OCI-LY7 (cell line): Measurements from ENCODE around the gene PDE8B. TPM values are rescaled to one million over a fixed set of nuclear protein-coding genes. Genes with fewer than 3 reads are reported as not detected.

ENCODE experiments used
- BruUV-seq: library from RNA; stranded (reverse); fragments of 400-500 nt; replicated peaks from 2 replicates; lab custom pipeline; 2021; lab: Mats Ljungman, UMichigan
- CTCF ChIA-PET: fragments of 300-600 bp; sonication (Branson Sonifier 250); formaldehyde crosslinking; loops from one replicate; lab custom pipeline; 2022; ENCODE audit warnings: antibody characterized with exemption; ENCODE audit not compliant: unreplicated experiment; lab: Charles Lee
- POLR2A ChIA-PET: fragments of 300-600 bp; sonication (Branson Sonifier 250); formaldehyde crosslinking; loops from one replicate; lab custom pipeline; 2022; ENCODE audit warnings: antibody characterized with exemption; lab: Charles Lee
- DNase-seq: peaks from one replicate; pipeline ENCODE4 v3.0.0-alpha.2; 2015; ENCODE audit warnings: low spot score
- H2AFZ ChIP-seq: fragments of 200-600 bp; sonication (generic), shearing (Covaris generic); 2 replicates; pipeline ENCODE4 v1.6.1; 2014; ENCODE audit warnings: mild to moderate bottlenecking, antibody characterized with exemption, low read length, moderate library complexity
- H3K27ac ChIP-seq: fragments of 200-600 bp; sonication (generic); 2 replicates; pipeline ENCODE4 v1.5.1; 2014; ENCODE audit warnings: mixed run types, low read depth, mild to moderate bottlenecking, moderate library complexity, low read length, inconsistent platforms; ENCODE audit not compliant: poor library complexity, severe bottlenecking
- H3K36me3 ChIP-seq: fragments of 200-600 bp; sonication (generic); 2 replicates; pipeline ENCODE4 v1.6.1; 2014; ENCODE audit warnings: mild to moderate bottlenecking, antibody characterized with exemption, low read length, moderate library complexity, mixed read lengths; ENCODE audit not compliant: insufficient read depth
- H3K4me1 ChIP-seq: fragments of 200-600 bp; sonication (generic); 2 replicates; pipeline ENCODE4 v1.5.1; 2014; ENCODE audit warnings: mild to moderate bottlenecking, low read length; ENCODE audit not compliant: insufficient read depth, poor library complexity, severe bottlenecking
- H3K4me2 ChIP-seq: fragments of 200-600 bp; sonication (generic); 2 replicates; pipeline ENCODE4 v1.6.1; 2014; ENCODE audit warnings: mild to moderate bottlenecking, low read length
- H3K4me3 ChIP-seq: fragments of 200-600 bp; sonication (generic); 2 replicates; pipeline ENCODE4 v1.5.1; 2014; ENCODE audit warnings: mild to moderate bottlenecking, low read depth, low read length; ENCODE audit not compliant: poor library complexity, severe bottlenecking
- H3K79me2 ChIP-seq: fragments of 200-600 bp; sonication (generic); 2 replicates; pipeline ENCODE4 v1.6.1; 2016; ENCODE audit warnings: low read depth, mild to moderate bottlenecking, low read length, moderate library complexity, mixed read lengths; ENCODE audit not compliant: insufficient read depth
- H3K9me2 ChIP-seq: fragments of 200-600 bp; sonication (generic); 2 replicates; pipeline ENCODE4 v1.6.1; 2016; ENCODE audit warnings: mild to moderate bottlenecking, low read length, mixed read lengths; ENCODE audit not compliant: insufficient read depth
- H3K9me3 ChIP-seq: fragments of 200-600 bp; sonication (generic); 2 replicates; pipeline ENCODE4 v1.6.1; 2014; ENCODE audit warnings: mild to moderate bottlenecking, mixed run types, low read length, mixed read lengths
- H4K20me1 ChIP-seq: fragments of 200-600 bp; sonication (generic); 2 replicates; pipeline ENCODE4 v1.6.1; 2014; ENCODE audit warnings: mild to moderate bottlenecking, antibody characterized with exemption, low read length, moderate library complexity, mixed read lengths; ENCODE audit not compliant: insufficient read depth
- EZH2phosphoT487 ChIP-seq: fragments of 200-600 bp; sonication (generic); IDR thresholded peaks from 2 replicates; pipeline ENCODE4 v1.6.1; 2018; ENCODE audit warnings: low read depth, borderline replicate concordance, mild to moderate bottlenecking, mixed run types, antibody characterized with exemption, low read length, moderate library complexity, mixed read lengths
- intact Hi-C: fragments of 100-400 bp; cut with micrococcal nuclease; formaldehyde crosslinking; loops from one replicate; pipeline ENCODE4 v1.10.0; 2022; ENCODE audit not compliant: unreplicated experiment
- total RNA-seq, 2 experiments: library from RNA; depleted of rRNA in 1 of 2; stranded (reverse); fragments of >200 nt in 1 of 2; shearing (Covaris generic) in 1 of 2; gene quantifications; 2 replicates each; pipeline ENCODE4 v1.2.3, GENCODE V29; 2014 to 2022
- TF ChIP-seq, protein P1 (sequence below): fragments of 200-600 bp; sonication (generic); conservative IDR thresholded peaks from 2 replicates; pipeline ENCODE4 v1.5.1; 2014; ENCODE audit warnings: mild to moderate bottlenecking, antibody characterized with exemption, low read length, moderate library complexity, mixed read lengths

The PDE8B gene
- total RNA-seq, 2 experiments from 2014 or later = 0.21 to 0.22 TPM

GRCh38 chr5:77328930-77329647, 118.6 kb downstream of the PDE8B start:
- H3K79me2 ChIP-seq = no peaks in the 10 kb centered on the region
- BruUV-seq = no TSS peak
- H3K27ac ChIP-seq = no peak overlapping the region
- H4K20me1 ChIP-seq = no peaks in the 10 kb centered on the region
- H2AFZ ChIP-seq = no peak overlapping the region
- DNase-seq = no peak
- no peaks in the 10 kb centered on the region for H3K9me3 ChIP-seq
- CTCF ChIA-PET = no interaction called here
- no peaks in the 10 kb centered on the region for H3K9me2 ChIP-seq
- no peak overlapping the region for H3K4me3 ChIP-seq
- H3K4me1 ChIP-seq = no peaks in the 10 kb centered on the region
- TF ChIP-seq, protein P1, sequence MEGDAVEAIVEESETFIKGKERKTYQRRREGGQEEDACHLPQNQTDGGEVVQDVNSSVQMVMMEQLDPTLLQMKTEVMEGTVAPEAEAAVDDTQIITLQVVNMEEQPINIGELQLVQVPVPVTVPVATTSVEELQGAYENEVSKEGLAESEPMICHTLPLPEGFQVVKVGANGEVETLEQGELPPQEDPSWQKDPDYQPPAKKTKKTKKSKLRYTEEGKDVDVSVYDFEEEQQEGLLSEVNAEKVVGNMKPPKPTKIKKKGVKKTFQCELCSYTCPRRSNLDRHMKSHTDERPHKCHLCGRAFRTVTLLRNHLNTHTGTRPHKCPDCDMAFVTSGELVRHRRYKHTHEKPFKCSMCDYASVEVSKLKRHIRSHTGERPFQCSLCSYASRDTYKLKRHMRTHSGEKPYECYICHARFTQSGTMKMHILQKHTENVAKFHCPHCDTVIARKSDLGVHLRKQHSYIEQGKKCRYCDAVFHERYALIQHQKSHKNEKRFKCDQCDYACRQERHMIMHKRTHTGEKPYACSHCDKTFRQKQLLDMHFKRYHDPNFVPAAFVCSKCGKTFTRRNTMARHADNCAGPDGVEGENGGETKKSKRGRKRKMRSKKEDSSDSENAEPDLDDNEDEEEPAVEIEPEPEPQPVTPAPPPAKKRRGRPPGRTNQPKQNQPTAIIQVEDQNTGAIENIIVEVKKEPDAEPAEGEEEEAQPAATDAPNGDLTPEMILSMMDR = no peak
- no peak for TF ChIP-seq EZH2phosphoT487
- POLR2A ChIA-PET = no interaction called here
- no peak overlapping the region for H3K4me2 ChIP-seq
- H3K36me3 ChIP-seq = no peaks in the 10 kb centered on the region
- intact Hi-C loops = no loop called here

DNA sequence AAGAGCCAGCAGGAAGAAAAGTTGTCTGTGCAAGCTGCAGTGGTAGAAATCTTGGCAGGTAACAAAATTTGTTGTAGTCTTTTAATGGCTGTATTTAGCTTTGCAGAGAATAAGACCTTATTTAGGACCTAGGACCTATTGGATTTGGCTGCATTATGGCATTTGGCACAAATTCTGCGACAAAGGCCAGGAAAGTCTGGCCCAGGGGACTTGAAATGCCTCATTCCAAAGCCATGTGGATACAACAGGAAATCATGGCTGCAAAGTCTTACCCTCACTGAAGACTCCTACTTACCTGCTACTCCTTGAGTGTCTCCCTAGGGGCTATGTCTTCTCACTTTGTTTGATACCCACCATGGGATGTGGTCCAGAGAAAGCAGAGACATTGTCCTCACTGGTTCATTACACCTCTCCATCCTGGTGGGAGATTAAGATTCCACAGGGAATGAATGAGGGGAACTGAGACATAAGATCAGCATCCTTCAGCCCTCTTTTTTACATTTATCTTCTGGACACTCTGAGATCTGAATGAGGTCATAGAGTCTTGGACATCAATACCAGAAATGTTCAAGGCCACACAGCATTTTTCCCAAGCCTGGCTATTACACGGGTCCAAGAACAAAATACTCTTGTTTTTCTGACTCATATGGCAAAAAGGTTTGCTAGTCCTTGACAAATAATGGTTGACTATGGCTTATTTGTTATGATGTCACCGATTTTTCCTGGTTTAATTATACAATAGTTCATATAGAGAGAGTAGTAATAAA, 119.4 kb downstream of the PDE8B start:
- no peak for TF ChIP-seq EZH2phosphoT487
- TF ChIP-seq, protein P1 = no peak
- Histone ChIP-seq H3K9me3 (no peaks in the 10 kb centered on the region), H3K4me2 (no peak overlapping the region), H3K4me1 (no peaks in the 10 kb centered on the region), H3K9me2 (no peaks in the 10 kb centered on the region), H3K36me3 (no peaks in the 10 kb centered on the region), H3K4me3 (no peak overlapping the region), H2AFZ (no peak overlapping the region), H3K79me2 (no peaks in the 10 kb centered on the region), H3K27ac (no peak overlapping the region), H4K20me1 (no peaks in the 10 kb centered on the region)
- intact Hi-C loops = no loop called here
- no peak for DNase-seq
- CTCF ChIA-PET = no interaction called here
- no TSS peak for BruUV-seq
- POLR2A ChIA-PET = no interaction called here

DNA sequence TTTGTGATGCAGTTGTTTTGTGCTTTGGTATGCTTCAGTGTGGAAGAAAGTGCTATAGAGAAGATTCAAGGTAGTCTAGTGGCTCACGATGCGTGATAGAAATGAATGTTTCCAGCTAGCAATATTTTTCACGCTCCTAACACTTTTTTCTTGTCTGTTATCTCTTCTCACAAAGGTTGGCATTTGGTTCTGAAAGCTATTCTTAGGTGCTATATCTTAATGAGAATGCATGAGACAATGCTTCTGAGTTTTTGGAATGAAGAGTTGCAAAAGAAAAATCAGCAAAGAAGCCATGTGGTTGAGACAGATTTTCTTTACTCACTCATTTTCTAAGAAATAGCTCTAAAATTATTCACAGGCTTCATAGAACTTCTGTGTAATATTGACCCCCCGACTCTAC, 122.6 kb downstream of the PDE8B start:
- H3K9me2 ChIP-seq = no peaks in the 10 kb centered on the region
- H3K27ac ChIP-seq = no peak overlapping the region
- TF ChIP-seq, protein P1 = no peak
- TF ChIP-seq EZH2phosphoT487 = no peak
- H3K79me2 ChIP-seq = no peaks in the 10 kb centered on the region
- no peaks in the 10 kb centered on the region for H3K4me1 ChIP-seq
- POLR2A ChIA-PET = no interaction called here
- H3K9me3 ChIP-seq = no peaks in the 10 kb centered on the region
- no TSS peak for BruUV-seq
- H3K4me3 ChIP-seq = no peak overlapping the region
- no peak for DNase-seq
- H2AFZ ChIP-seq = no peak overlapping the region
- H4K20me1 ChIP-seq = no peaks in the 10 kb centered on the region
- CTCF ChIA-PET = no interaction called here
- intact Hi-C loops = no loop called here
- no peak overlapping the region for H3K4me2 ChIP-seq
- H3K36me3 ChIP-seq = no peaks in the 10 kb centered on the region
